HL-60/S4 treated with phorbol 12-myristate 13-acetate at 8.2 ng/mL for 4 days and 3 days (cell line): ENCODE results near the gene FBRSL1.

Experiments
- in situ Hi-C: fragments of 300-500 bp; cut with MboI; formaldehyde crosslinking; loops from 2 replicates; pipeline ENCODE4 v1.15.0; 2022; ENCODE audit warnings: low sequenced_read_pairs

The FBRSL1 gene

DNA sequence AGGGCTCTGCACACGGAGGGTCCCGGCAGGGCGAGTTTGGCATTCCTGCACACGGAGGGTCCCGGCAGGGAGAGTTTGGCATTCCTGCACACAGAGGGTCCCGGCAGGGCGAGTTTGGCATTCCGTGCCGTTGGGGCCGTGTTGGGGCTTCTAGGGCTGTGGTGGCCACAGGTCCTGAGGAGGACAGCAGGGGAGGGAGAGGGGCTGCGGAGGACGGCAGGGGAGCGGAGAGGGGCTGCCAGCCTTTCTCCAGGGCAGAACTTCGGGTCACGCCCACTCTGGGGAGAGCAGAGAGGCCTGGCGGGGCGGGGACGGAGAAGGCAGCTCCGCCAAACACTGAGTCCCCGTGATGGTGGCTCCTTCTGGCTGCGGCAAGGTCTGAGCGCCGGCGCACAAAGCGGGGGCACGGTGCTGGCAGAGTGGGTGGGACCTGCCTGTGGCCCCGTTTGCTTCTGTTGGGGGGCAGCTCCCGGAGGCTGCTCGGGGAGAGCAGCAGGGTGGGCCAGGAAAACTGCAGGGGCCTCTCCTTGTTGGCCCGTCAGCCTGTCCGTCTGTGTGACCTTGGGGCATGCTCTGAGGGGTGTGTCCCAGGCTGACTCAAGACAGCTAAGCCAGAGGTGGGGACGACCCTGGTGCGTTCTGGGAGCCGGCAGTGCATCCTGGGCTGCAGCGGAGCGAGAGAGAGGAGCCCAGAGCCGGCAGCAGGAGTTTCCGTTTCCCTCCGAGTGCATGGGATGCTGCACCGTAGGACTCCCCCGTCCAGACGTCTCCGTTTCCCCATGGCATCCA, 60.3 kb downstream of the FBRSL1 start:
- in situ Hi-C loops: no loop called here

DNA sequence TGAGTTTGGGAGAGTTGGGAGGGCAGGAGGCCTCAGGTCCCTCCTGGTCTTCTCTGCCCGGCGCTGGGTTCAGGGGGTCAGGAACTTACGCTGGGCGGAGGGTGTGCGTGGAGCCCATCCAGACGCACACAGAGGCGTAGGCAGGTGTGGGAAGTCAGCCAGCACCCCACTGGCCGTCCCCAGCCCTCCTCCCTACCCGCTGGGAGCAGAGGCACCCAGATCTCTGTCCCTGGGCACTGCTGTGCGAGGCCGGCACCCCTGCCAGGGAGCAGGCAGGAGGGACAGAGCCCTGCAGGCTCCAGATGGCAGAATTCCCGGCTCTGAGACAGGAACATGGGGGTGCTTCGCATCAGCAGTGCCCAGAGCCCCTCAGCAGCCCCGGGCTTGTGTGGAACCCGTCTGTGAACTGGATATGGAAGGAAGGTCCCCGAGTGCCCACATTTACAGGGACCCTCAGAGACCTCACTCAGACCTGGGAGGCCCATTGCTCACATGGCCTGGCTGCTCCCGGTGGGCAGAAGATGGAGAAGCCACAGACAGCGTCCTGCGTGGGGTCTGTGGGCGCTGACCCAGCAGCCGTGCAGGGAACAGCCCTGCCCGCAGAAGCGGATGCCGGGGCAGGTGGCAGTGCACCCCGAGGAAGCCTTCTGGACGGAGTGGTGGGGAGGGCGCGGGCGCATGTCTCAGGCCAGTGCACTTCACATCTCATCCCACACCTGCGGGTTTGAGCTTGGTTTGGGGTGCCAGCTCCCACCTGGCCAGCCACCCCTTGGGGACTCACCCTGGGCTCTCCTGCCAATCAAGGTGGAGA, 61.1 kb downstream of the FBRSL1 start:
- in situ Hi-C loops: no loop called here

GRCh38 chr12:132551641-132552031, 61.7 kb downstream of the FBRSL1 start:
- in situ Hi-C loops: no loop called here

GRCh38 chr12:132554845-132555630, 65.1 kb downstream of the FBRSL1 start:
- in situ Hi-C loops: no loop called here

GRCh38 chr12:132555686-132556085, 65.7 kb downstream of the FBRSL1 start:
- in situ Hi-C loops: no loop called here

- in situ Hi-C loops: no loop called here
These were observed 66.3 kb downstream of the FBRSL1 start for GRCh38 chr12:132556216-132556615.

DNA sequence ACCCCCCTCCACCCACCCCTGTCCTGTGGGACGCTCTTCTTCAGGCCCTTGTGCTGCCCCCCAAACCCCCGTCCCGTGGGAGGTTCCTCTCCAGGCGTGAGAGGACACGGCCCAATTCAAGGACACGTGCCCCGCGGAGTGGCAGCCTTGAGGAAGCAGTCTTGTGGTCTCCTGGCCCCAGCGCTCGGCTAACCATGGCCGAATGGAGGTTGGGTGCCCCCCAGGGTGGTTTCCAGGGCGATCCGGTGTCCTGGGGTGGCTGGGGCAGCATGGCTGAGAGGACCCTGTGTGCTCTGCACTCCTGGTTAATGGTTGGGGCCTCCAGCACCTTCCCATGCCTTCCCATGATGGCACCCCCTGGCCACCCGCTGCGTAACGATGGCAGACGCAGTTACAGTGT, 66.8 kb downstream of the FBRSL1 start:
- in situ Hi-C loops: no loop called here

DNA sequence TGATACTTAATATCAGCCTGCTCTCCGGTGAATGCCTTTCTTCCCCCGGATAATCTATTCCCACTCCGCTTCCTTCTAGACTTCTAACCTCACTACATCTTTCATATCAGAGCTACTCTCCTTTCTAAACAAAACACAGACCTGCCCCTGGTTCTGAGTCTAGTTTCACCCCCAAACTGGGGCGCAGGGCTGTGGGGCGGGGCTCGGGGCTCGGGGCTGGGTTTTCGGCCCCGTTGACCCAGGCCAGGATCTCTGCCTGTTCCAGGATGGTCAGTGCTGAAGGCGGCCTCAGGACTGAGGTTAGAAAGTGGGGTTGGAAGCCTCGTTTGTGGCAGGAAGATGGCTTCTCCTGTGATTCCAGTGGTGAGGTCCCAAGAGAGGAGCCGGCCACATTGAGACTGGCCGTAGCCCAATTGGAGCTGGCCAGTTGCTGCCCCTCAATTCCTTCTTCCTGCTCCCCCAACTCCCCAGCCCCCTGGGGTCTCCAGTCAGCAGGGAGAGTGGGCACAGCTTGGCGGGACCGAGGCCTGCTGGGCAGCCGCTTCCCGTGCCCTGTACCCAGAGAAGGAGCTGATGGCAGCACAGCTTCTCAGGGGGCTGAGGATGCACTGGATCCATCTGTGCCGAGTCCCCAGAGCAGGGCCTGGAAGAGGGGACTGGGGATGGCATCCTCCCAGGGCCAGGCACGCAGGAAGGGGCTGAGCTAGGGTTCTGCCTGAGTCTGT, 67.5 kb downstream of the FBRSL1 start:
- in situ Hi-C loops: no loop called here

GRCh38 chr12:132558042-132558856, 68.3 kb downstream of the FBRSL1 start:
- in situ Hi-C loops: no loop called here

- in situ Hi-C loops: no loop called here
These were observed 69.1 kb downstream of the FBRSL1 start for GRCh38 chr12:132558861-132559623.

DNA sequence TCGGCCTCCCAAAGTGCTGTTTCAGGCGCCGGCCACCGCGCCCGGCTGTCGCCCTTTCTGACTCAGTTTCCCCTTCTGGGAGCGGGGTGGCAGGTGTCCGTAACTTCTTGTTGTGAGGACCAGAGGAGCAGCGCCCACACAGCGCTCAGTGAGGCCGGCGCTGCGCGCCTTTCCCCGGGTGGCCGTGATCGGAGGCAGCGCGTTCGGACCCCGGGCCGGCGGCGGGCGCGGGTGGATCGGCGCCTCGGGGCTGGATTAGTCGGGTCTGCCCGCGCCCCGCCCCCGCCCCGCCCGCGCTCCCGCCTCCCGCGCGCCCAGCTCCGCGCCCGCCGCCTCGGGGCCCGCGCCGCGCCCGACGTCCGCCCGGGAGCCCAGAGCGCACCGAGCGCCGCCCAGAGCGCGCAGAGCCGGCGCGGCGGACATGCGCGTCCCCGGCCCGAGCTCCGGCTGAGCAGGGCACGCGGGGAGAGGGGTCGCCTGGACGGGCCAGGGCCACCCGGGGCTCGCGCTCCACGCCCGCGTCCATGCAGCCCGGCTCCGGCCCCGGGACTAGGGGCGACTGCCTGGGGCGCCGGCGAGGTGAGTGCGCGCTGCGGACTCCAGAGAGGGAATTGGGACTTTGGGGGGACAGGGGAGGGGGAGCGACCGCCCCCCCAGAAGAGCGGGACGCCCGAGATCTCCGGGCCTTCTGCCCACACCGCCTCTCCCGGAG, 69.9 kb downstream of the FBRSL1 start:
- in situ Hi-C loops: no loop called here

GRCh38 chr12:132560364-132560613, 70.3 kb downstream of the FBRSL1 start:
- in situ Hi-C loops: no loop called here

DNA sequence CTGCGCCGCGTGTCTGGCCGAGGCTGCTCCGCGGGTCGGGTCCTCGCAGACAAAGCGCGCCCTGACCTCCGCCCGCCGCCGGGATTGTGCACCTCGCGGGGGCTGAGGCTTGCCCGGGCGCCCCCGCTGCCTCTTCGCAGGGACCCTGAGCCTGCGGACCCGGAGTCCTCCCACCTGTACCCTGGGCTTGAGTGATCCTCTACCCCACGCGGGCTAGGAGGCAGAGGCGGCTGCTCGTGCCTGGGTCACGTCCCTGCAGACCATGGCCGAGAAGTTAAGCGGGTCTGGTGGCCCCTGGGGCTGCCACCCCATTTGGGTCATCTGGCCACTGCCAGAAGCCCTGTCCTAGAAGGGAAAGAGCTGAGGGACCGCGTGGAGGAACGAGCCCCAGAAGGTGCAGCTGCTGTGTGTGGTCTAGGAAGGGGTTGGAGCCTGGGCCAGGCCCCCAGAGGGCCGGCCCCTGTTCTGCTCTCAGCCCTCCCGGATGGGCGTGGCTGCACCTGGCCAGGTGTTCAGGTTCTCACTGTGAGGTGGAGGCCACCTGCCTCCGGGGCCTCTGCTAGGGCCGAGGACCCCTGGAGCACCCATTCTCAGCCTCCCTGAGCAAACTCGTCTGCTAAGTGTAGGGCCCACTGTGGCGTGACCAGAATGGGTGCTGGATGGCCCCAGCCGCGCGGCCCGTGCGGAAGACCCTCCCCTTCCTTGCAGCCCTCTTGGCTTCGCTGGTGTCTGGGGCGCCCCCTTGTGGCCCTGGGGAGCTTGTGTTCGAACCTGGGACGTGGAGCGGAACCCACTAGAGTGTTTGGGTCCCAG, 70.9 kb downstream of the FBRSL1 start:
- in situ Hi-C loops: no loop called here
